HuH-7 (cell line): ENCODE results near the gene PIAS1.
A peak's percentile ranks its signal among the peaks of the same experiment; 100 is the strongest.
"Not testable (repeated sequence)": the region's sequence is repeated elsewhere in the genome, so short reads cannot be mapped to it uniquely, and the experiment has no call there.

Experiments
- DNase-seq: peaks from one replicate; pipeline ENCODE4 v3.0.0; 2011; ENCODE audit warnings: low spot score

The PIAS1 gene

GRCh38 chr15:68034719-68035293 is 19.3 kb upstream of the PIAS1 start:
- no peak for DNase-seq

GRCh38 chr15:68038246-68038645 is 15.9 kb upstream of the PIAS1 start:
- no peak for DNase-seq

GRCh38 chr15:68040144-68040543 is 14.0 kb upstream of the PIAS1 start:
- no peak for DNase-seq

- peak; percentile 45 for DNase-seq
These were observed 11.8 kb upstream of the PIAS1 start for GRCh38 chr15:68042156-68042854.

GRCh38 chr15:68042855-68043222 is 11.3 kb upstream of the PIAS1 start:
- no peak for DNase-seq

- DNase-seq, result no peak
These were observed 8.5 kb upstream of the PIAS1 start for GRCh38 chr15:68045289-68046265.

- DNase-seq, result no peak
These were observed 6.3 kb upstream of the PIAS1 start for GRCh38 chr15:68047826-68048225.

GRCh38 chr15:68051109-68051508 is 3.0 kb upstream of the PIAS1 start:
- DNase-seq, result peak; percentile 61

GRCh38 chr15:68051907-68052306 is 2.2 kb upstream of the PIAS1 start:
- DNase-seq, result no peak

- DNase-seq, result no peak
These were observed 1.7 kb upstream of the PIAS1 start for GRCh38 chr15:68052431-68052830.

- no peak for DNase-seq
These were observed 1.1 kb upstream of the PIAS1 start for GRCh38 chr15:68053001-68053400.

- peak; percentile 66 for DNase-seq
These were observed 611 bp downstream of the PIAS1 start for GRCh38 chr15:68054628-68055223.

GRCh38 chr15:68055224-68055705 is 1.1 kb downstream of the PIAS1 start:
- peak; percentile 43 for DNase-seq

- DNase-seq, result no peak
These were observed 2.2 kb downstream of the PIAS1 start for GRCh38 chr15:68056097-68056865.

GRCh38 chr15:68057034-68057433 is 2.9 kb downstream of the PIAS1 start:
- DNase-seq, result no peak

GRCh38 chr15:68057758-68058157 is 3.6 kb downstream of the PIAS1 start:
- no peak for DNase-seq

GRCh38 chr15:68058970-68059369 is 4.9 kb downstream of the PIAS1 start:
- not testable (repeated sequence) for DNase-seq

GRCh38 chr15:68059630-68060029 is 5.5 kb downstream of the PIAS1 start:
- DNase-seq, result no peak

- no peak for DNase-seq
These were observed 7.1 kb downstream of the PIAS1 start for GRCh38 chr15:68061171-68061570.

- DNase-seq, result no peak
These were observed 7.5 kb downstream of the PIAS1 start for GRCh38 chr15:68061602-68062001.

GRCh38 chr15:68062214-68062613 is 8.1 kb downstream of the PIAS1 start:
- DNase-seq, result no peak
